Endothelial cell of umbilical vein (primary cell): ENCODE data around the gene BCL11B. TPM values are rescaled to one million over a fixed set of nuclear protein-coding genes. Genes with fewer than 3 reads are reported as not detected.

Experiments used
- BruUV-seq: library from RNA; stranded (reverse); fragments of 400-500 nt; replicated peaks from 2 replicates; lab custom pipeline; 2021; lab: Mats Ljungman, UMichigan
- CTCF ChIA-PET: fragments of 300-600, 350-600 bp; sonication (Branson Sonifier 250); formaldehyde crosslinking; loops from one replicate; lab custom pipeline; 2021; ENCODE audit warnings: antibody characterized with exemption, inconsistent platforms; lab: Charles Lee
- POLR2A ChIA-PET: fragments of 300-600, 350-600 bp; sonication (Branson Sonifier 250); formaldehyde crosslinking; loops from one replicate; lab custom pipeline; 2021; ENCODE audit warnings: antibody characterized with exemption, inconsistent platforms; lab: Charles Lee
- DNase-seq: peaks from one replicate; pipeline ENCODE4 v3.0.0-alpha.2; 2011; ENCODE audit warnings: low read depth, low spot score
- FAIRE-seq: peaks from 2 replicates; lab custom pipeline; 2011; peaks lifted over from hg19 to GRCh38; lab: Jason Lieb, UNC
- H2AFZ ChIP-seq: 2 replicates; pipeline ENCODE4 v1.6.0; 2012; ENCODE audit warnings: low read depth, low read length, control low read depth, inconsistent platforms
- H3K27ac ChIP-seq: 2 replicates; pipeline ENCODE4 v1.5.1; 2011; ENCODE audit warnings: low read depth, mild to moderate bottlenecking, control low read depth, low read length, moderate library complexity; ENCODE audit not compliant: insufficient read depth
- H3K27me3 ChIP-seq, 2 experiments: 2 replicates each; pipeline versions ENCODE4 v1.6.0 to v1.6.1; 2011; ENCODE audit warnings: low read length in 2 of 2, mixed read lengths in 1 of 2; ENCODE audit not compliant: control insufficient read depth in 2 of 2, insufficient read depth in 2 of 2
- H3K36me3 ChIP-seq, 2 experiments: 2 replicates in 1 of 2; 3 replicates in 1 of 2; pipeline ENCODE4 v1.5.1; 2011; ENCODE audit warnings: low read length in 2 of 2, mild to moderate bottlenecking in 1 of 2, moderate library complexity in 1 of 2; ENCODE audit not compliant: control insufficient read depth in 2 of 2, insufficient read depth in 2 of 2; ENCODE audit errors: extremely low read depth in 1 of 2
- H3K4me1 ChIP-seq: 3 replicates; pipeline ENCODE4 v1.5.1; 2011; ENCODE audit warnings: mild to moderate bottlenecking, low read length; ENCODE audit not compliant: control insufficient read depth, insufficient read depth; ENCODE audit errors: extremely low read depth
- H3K4me2 ChIP-seq: 2 replicates; pipeline ENCODE4 v1.6.1; 2011; ENCODE audit warnings: low read length, control low read depth, mixed read lengths; ENCODE audit not compliant: insufficient read depth
- H3K4me3 ChIP-seq, 3 experiments: fragments of 200-600 bp in 1 of 3; sonication (generic), shearing (Covaris generic) in 1 of 3; replicated peaks in 1 of 3; 2 replicates each; pipeline ENCODE4 v1.5.1; 2011 to 2016; ENCODE audit warnings: control low read depth in 3 of 3, low read length in 3 of 3, mild to moderate bottlenecking in 2 of 3, inconsistent platforms in 1 of 3, low read depth in 1 of 3, moderate library complexity in 1 of 3; ENCODE audit not compliant: insufficient read depth in 1 of 3
- H3K79me2 ChIP-seq: 2 replicates; pipeline ENCODE4 v1.6.0; 2012; ENCODE audit warnings: low read length, inconsistent platforms; ENCODE audit not compliant: control insufficient read depth, insufficient read depth
- H3K9ac ChIP-seq: replicated peaks from 2 replicates; pipeline ENCODE3; 2011; ENCODE audit warnings: low read length, control low read depth; ENCODE audit not compliant: insufficient read depth; ENCODE audit errors: extremely low read depth
- H3K9me1 ChIP-seq: replicated peaks from 3 replicates; pipeline ENCODE4 v1.6.0; 2011; ENCODE audit warnings: mild to moderate bottlenecking, low read length; ENCODE audit not compliant: control insufficient read depth, insufficient read depth; ENCODE audit errors: extremely low read depth
- H3K9me3 ChIP-seq: replicated peaks from 2 replicates; pipeline ENCODE4 v1.5.1; 2012; ENCODE audit warnings: low read length, inconsistent platforms; ENCODE audit not compliant: control insufficient read depth, insufficient read depth
- H4K20me1 ChIP-seq: replicated peaks from 2 replicates; pipeline ENCODE3; 2011; ENCODE audit warnings: mild to moderate bottlenecking, low read length; ENCODE audit not compliant: control insufficient read depth, insufficient read depth; ENCODE audit errors: extremely low read depth
- CTCF ChIP-seq, 2 donors: IDR thresholded peaks; 1 replicate in 1 of 2; 2 replicates in 1 of 2; pipeline ENCODE4 v1.5.1; 2011; ENCODE audit warnings: low read length in 2 of 2, mild to moderate bottlenecking in 2 of 2, moderate library complexity in 2 of 2, control low read depth in 1 of 2, inconsistent platforms in 1 of 2, low read depth in 1 of 2; ENCODE audit not compliant: insufficient read depth in 1 of 2; ENCODE audit errors: extremely low read depth in 1 of 2
- EZH2 ChIP-seq: IDR thresholded peaks from 2 replicates; pipeline ENCODE4 v1.6.1; 2012; ENCODE audit warnings: borderline replicate concordance, low read depth, mild to moderate bottlenecking, moderate library complexity, low read length, inconsistent platforms; ENCODE audit not compliant: severe bottlenecking
- FOS ChIP-seq: IDR thresholded peaks from 2 replicates; pipeline ENCODE4 v1.6.1; 2011; ENCODE audit warnings: mild to moderate bottlenecking, low read length, moderate library complexity, borderline replicate concordance; ENCODE audit not compliant: insufficient read depth
- GATA2 ChIP-seq: IDR thresholded peaks from 2 replicates; pipeline ENCODE4 v1.7.0; 2011; ENCODE audit warnings: low read depth, mild to moderate bottlenecking, moderate library complexity, mixed read lengths, low read length; ENCODE audit not compliant: insufficient read length, insufficient read depth
- JUN ChIP-seq: IDR thresholded peaks from 2 replicates; pipeline ENCODE4 v1.6.1; 2011; ENCODE audit warnings: borderline replicate concordance, low read depth; ENCODE audit not compliant: insufficient read length, insufficient read depth
- MAX ChIP-seq: IDR thresholded peaks from 2 replicates; pipeline ENCODE4 v1.6.1; 2011; ENCODE audit not compliant: insufficient read depth, insufficient read length
- MYC ChIP-seq: IDR thresholded peaks from one replicate; pipeline ENCODE4 v1.6.1; 2011; ENCODE audit warnings: mild to moderate bottlenecking, low read depth, low read length
- POLR2A ChIP-seq: IDR thresholded peaks from 2 replicates; pipeline ENCODE4 v1.6.1; 2012; ENCODE audit warnings: low read depth, mild to moderate bottlenecking, control low read depth, low read length
- POLR2AphosphoS5 ChIP-seq: IDR thresholded peaks from 2 replicates; pipeline ENCODE4 v1.6.1; 2012; ENCODE audit warnings: low read depth, mild to moderate bottlenecking, control low read depth, low read length, moderate library complexity; ENCODE audit not compliant: insufficient read depth
- dilution Hi-C: fragments of 300-500 bp; cut with MboI; formaldehyde crosslinking; loops from one replicate; pipeline ENCODE4 v1.15.0; 2019; ENCODE audit warnings: low sequenced_read_pairs; ENCODE audit not compliant: extremely low pct_ligation_motif_present
- intact Hi-C: fragments of 100-400 bp; cut with micrococcal nuclease; formaldehyde crosslinking; loops from one replicate; pipeline ENCODE4 v1.10.0; 2022
- polyA plus RNA-seq, 4 experiments: library from polyadenylated mRNA; depleted of rRNA in 3 of 4; stranded (reverse) in 3 of 4; unstranded in 1 of 4; fragments of >200 nt; gene quantifications; 2 replicates each; pipeline versions ENCODE4 v1.2.1 to v1.2.3, GENCODE V29; 2011 to 2012; ENCODE audit warnings: missing spikeins in 1 of 4
- total RNA-seq: library from RNA; stranded (reverse); gene quantifications from 2 replicates; pipeline ENCODE4 v1.2.3, GENCODE V29; 2021

Gene BCL11B
- total and polyA plus RNA-seq, 2 donors (not counting 3 experiments of a cell fraction or from before 2014, with no cell fraction given) = 0.03 to 0.07 TPM

GRCh38 chr14:99232714-99233214 lies 39.2 kb downstream of the BCL11B start:
- TF ChIP-seq JUN (no peak), CTCF (IDR thresholded peaks at IDR 0.05; ENCODE audit: extremely low read depth in 1 of 2, insufficient read depth in 1 of 2, low read depth in 1 of 2, low read length in 2 of 2) (no peak), FOS (no peak), GATA2 (no peak), MAX (no peak), POLR2A (no peak), POLR2AphosphoS5 (no peak), EZH2 (no peak), MYC (no peak)
- no peak overlapping the region for H3K9ac ChIP-seq
- H3K4me1 ChIP-seq = no peaks in the 10 kb centered on the region
- H3K27ac ChIP-seq = no peak overlapping the region
- DNase-seq = no peak
- intact Hi-C loops = no loop called here
- H3K9me3 ChIP-seq = peaks cover 2% of the 10 kb centered on the region
- no peak overlapping the region for H2AFZ ChIP-seq
- no peak overlapping the region for H3K4me2 ChIP-seq
- dilution Hi-C loops = no loop called here
- FAIRE-seq = no peak
- POLR2A ChIA-PET = no interaction called here
- no peaks in the 10 kb centered on the region for H3K27me3 ChIP-seq
- H3K36me3 ChIP-seq = no peaks in the 10 kb centered on the region
- no TSS peak for BruUV-seq
- CTCF ChIA-PET = no interaction called here
- H4K20me1 ChIP-seq = no peaks in the 10 kb centered on the region
- no peaks in the 10 kb centered on the region for H3K79me2 ChIP-seq
- H3K9me1 ChIP-seq = no peaks in the 10 kb centered on the region
- no peak overlapping the region for H3K4me3 ChIP-seq
